Jurkat, Clone E6-1 (cell line): ENCODE results near the gene ERFL. TPM values are rescaled to one million over a fixed set of nuclear protein-coding genes. Genes with fewer than 3 reads are reported as not detected.

Experiments used
- DNase-seq: peaks from one replicate; pipeline ENCODE4 v3.0.0-alpha.2; 2011; ENCODE audit warnings: low read depth, low spot score
- H3K4me3 ChIP-seq: 2 replicates; pipeline ENCODE4 v1.5.1; 2011; ENCODE audit warnings: mild to moderate bottlenecking, low read length, control low read depth, moderate library complexity
- polyA plus RNA-seq: library from polyadenylated mRNA; unstranded; fragments of >200 nt; gene quantifications from one replicate; pipeline ENCODE4 v1.2.1, GENCODE V29; 2012; ENCODE audit warnings: missing spikeins; ENCODE audit not compliant: insufficient read length, insufficient read depth

Gene ERFL
- 1.3 TPM for polyA plus RNA-seq

GRCh38 chr19:41928221-41928683 is at the start of gene ERFL:
ERFL (minus strand) TSS chr19:41928449; CDS start chr19:41912919, 15,530 bp downstream.
- H3K4me3 ChIP-seq = peak within 1 kb of the TSS; percentile 73
- no peak for DNase-seq

- no peak overlapping the region for H3K4me3 ChIP-seq
- no peak for DNase-seq
These were observed 49.7 kb upstream of the ERFL start for GRCh38 chr19:41977916-41978315.

- no peak overlapping the region for H3K4me3 ChIP-seq
- DNase-seq = no peak
These were observed 46.4 kb upstream of the ERFL start for GRCh38 chr19:41974652-41975051.

GRCh38 chr19:41971363-41971762 is 43.1 kb upstream of the ERFL start:
- no peak for DNase-seq
- no peak overlapping the region for H3K4me3 ChIP-seq

GRCh38 chr19:41969772-41970458 is 41.7 kb upstream of the ERFL start:
- H3K4me3 ChIP-seq = no peak overlapping the region
- no peak for DNase-seq

- DNase-seq = no peak
- H3K4me3 ChIP-seq = no peak overlapping the region
These were observed 40.7 kb upstream of the ERFL start for GRCh38 chr19:41968751-41969595.

- no peak overlapping the region for H3K4me3 ChIP-seq
- DNase-seq = no peak
These were observed 39.0 kb upstream of the ERFL start for GRCh38 chr19:41967054-41967783.

- peak; percentile 74 for DNase-seq
- no peak overlapping the region for H3K4me3 ChIP-seq
These were observed 36.9 kb upstream of the ERFL start for GRCh38 chr19:41965106-41965505.

GRCh38 chr19:41960973-41961372 is 32.7 kb upstream of the ERFL start:
- no peak for DNase-seq

GRCh38 chr19:41959056-41960053 is 31.1 kb upstream of the ERFL start, which contains the start of gene RABAC1:
RABAC1 (minus strand) TSS chr19:41959321; CDS start chr19:41959292, 29 bp downstream.
- peak within 1 kb of the TSS; percentile 78 for H3K4me3 ChIP-seq
- DNase-seq = peak; percentile 86

More at GRCh38 chr19:41960973-41961372, 32.7 kb upstream of the ERFL start:
- no peak overlapping the region for H3K4me3 ChIP-seq

GRCh38 chr19:41958367-41959055 is 30.3 kb upstream of the ERFL start:
- peak; percentile 37 for DNase-seq
- peak overlapping the region; percentile 78 for H3K4me3 ChIP-seq

GRCh38 chr19:41957838-41958366 is 29.7 kb upstream of the ERFL start:
- peak overlapping the region; percentile 78; the same call in 1 of the 2 replicates for H3K4me3 ChIP-seq
- DNase-seq = peak; percentile 45

- no peak overlapping the region for H3K4me3 ChIP-seq
- DNase-seq = no peak
These were observed 29.1 kb upstream of the ERFL start for GRCh38 chr19:41957161-41957837.

- H3K4me3 ChIP-seq = no peak overlapping the region
- DNase-seq = no peak
These were observed 28.4 kb upstream of the ERFL start for GRCh38 chr19:41956621-41957020.

GRCh38 chr19:41955521-41955920 is 27.3 kb upstream of the ERFL start:
- DNase-seq = no peak
- no peak overlapping the region for H3K4me3 ChIP-seq

- peak; percentile 62 for DNase-seq
- H3K4me3 ChIP-seq = no peak overlapping the region
These were observed 23.5 kb upstream of the ERFL start for GRCh38 chr19:41951686-41952172.

- no peak overlapping the region for H3K4me3 ChIP-seq
- no peak for DNase-seq
These were observed 18.8 kb upstream of the ERFL start for GRCh38 chr19:41947091-41947490.
